Measurements from ENCODE around the gene CAPS. TPM values are rescaled to one million over a fixed set of nuclear protein-coding genes. Genes with fewer than 3 reads are reported as not detected.
A peak's percentile ranks its signal among the peaks of the same experiment; 100 is the strongest.
"Not testable (repeated sequence)": the region's sequence is repeated elsewhere in the genome, so short reads cannot be mapped to it uniquely, and the experiment has no call there.

CAPS gene
- total and polyA plus RNA-seq, 4 donors: 90.2 to 360 (median 223) TPM

GRCh38 chr19:5961969-5962945, 48.2 kb downstream of the CAPS start:
- Histone ChIP-seq H3K36me3 (ENCODE audit: control insufficient read depth in 4 of 4, insufficient read depth in 4 of 4, low read length in 4 of 4) (peaks cover 0 to 5% (median 0%) of the 10 kb centered on the region in 4 donors), H3K27ac (ENCODE audit: low read depth in 1 of 2, low read length in 1 of 2) (peak overlapping the region; percentile 21 to 94), H3K9me3 (ENCODE audit: control insufficient read depth in 4 of 4, insufficient read depth in 3 of 4, low read length in 3 of 4) (no peaks in the 10 kb centered on the region), H3K27me3 (ENCODE audit: control insufficient read depth in 3 of 3, insufficient read depth in 3 of 3, low read length in 2 of 3) (no peaks in the 10 kb centered on the region), H3K9ac (ENCODE audit: insufficient read depth in 1 of 2, low read length in 2 of 2) (peak overlapping the region; percentile 48 to 66), H3K4me1 (ENCODE audit: control insufficient read depth in 5 of 5, insufficient read depth in 5 of 5, low read length in 5 of 5) (peaks cover 34 to 68% (median 57%) of the 10 kb centered on the region in 5 donors), H3K4me3 (no peak overlapping the region)
- 31 to 33% methylated on average over 29 of the region's 29 CpGs for WGBS, 2 donors
- ATAC-seq (ENCODE audit: insufficient read depth, low FRiP score): peak; percentile 80
- peak; percentile 73 to 89 (median 85) for DNase-seq
- no peak for TF ChIP-seq CTCF (IDR thresholded peaks at IDR 0.05; ENCODE audit: control extremely low read depth, extremely low read depth)

GRCh38 chr19:5963259-5963658, 49.2 kb downstream of the CAPS start:
- WGBS, 2 donors: 89 to 92% methylated on average over 6 of the region's 6 CpGs
- not testable (repeated sequence) for DNase-seq; H3K4me3 ChIP-seq; H3K9ac ChIP-seq (ENCODE audit: insufficient read depth in 1 of 2, low read length in 2 of 2); H3K27me3 ChIP-seq (ENCODE audit: control insufficient read depth in 3 of 3, insufficient read depth in 3 of 3, low read length in 2 of 3); ATAC-seq (ENCODE audit: insufficient read depth, low FRiP score); H3K9me3 ChIP-seq (ENCODE audit: control insufficient read depth in 4 of 4, insufficient read depth in 3 of 4, low read length in 3 of 4); H3K36me3 ChIP-seq (ENCODE audit: control insufficient read depth in 4 of 4, insufficient read depth in 4 of 4, low read length in 4 of 4)
- peaks cover 36 to 73% (median 63%) of the 10 kb centered on the region in 5 donors for H3K4me1 ChIP-seq (ENCODE audit: control insufficient read depth in 5 of 5, insufficient read depth in 5 of 5, low read length in 5 of 5)
- H3K27ac ChIP-seq (ENCODE audit: low read depth in 1 of 2, low read length in 1 of 2): peak overlapping the region in 1 of 2 donors; percentile 23

DNA sequence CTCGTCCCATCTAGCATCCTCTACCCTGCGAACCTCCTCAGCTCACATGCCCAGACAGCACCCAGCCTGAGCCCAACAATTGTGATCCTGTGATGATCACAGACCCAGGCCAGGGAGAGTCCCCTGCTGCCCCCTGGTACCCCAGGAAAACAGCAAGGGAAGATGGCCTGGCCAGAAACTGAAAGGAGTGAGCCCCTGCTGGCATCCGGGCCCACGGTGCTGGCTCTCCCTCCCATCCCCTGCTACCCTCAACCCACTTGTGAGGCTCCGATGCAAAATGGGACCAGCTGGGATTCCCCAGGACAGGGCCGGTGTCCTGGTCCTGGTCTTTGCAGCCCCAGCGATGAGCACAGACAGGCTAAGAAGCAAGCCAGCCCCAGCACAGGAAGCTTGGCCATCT, 49.8 kb downstream of the CAPS start:
- 87 to 95% methylated on average over 7 of the region's 7 CpGs for WGBS, 2 donors
- DNase-seq (no peak), ATAC-seq (ENCODE audit: insufficient read depth, low FRiP score) (no peak)

More for the DNA sequence above, 49.8 kb downstream of the CAPS start:
- Histone ChIP-seq H3K27me3 (ENCODE audit: control insufficient read depth in 3 of 3, insufficient read depth in 3 of 3, low read length in 2 of 3) (no peaks in the 10 kb centered on the region), H3K4me3 (no peak overlapping the region), H3K36me3 (ENCODE audit: control insufficient read depth in 4 of 4, insufficient read depth in 4 of 4, low read length in 4 of 4) (no peaks in the 10 kb centered on the region), H3K9ac (ENCODE audit: insufficient read depth in 1 of 2, low read length in 2 of 2) (no peak overlapping the region), H3K9me3 (ENCODE audit: control insufficient read depth in 4 of 4, insufficient read depth in 3 of 4, low read length in 3 of 4) (no peaks in the 10 kb centered on the region), H3K27ac (ENCODE audit: low read depth in 1 of 2, low read length in 1 of 2) (peak overlapping the region; percentile 17 to 42), H3K4me1 (ENCODE audit: control insufficient read depth in 5 of 5, insufficient read depth in 5 of 5, low read length in 5 of 5) (peaks cover 41 to 74% (median 64%) of the 10 kb centered on the region in 5 donors)
- no peak for TF ChIP-seq CTCF (IDR thresholded peaks at IDR 0.05; ENCODE audit: control extremely low read depth, extremely low read depth)
